ENCODE measurements around the gene RAPGEF5. TPM values are rescaled to one million over a fixed set of nuclear protein-coding genes. Genes with fewer than 3 reads are reported as not detected.
A peak's percentile ranks its signal among the peaks of the same experiment; 100 is the strongest.
"Not testable (repeated sequence)": the region's sequence is repeated elsewhere in the genome, so short reads cannot be mapped to it uniquely, and the experiment has no call there.

Gene RAPGEF5
- total RNA-seq, 1 experiment from 2014 or later, result 9.3 TPM

GRCh38 chr7:22123139-22123538 is 233.8 kb downstream of the RAPGEF5 start:
- no peak for DNase-seq (ENCODE audit: low spot score)

- DNase-seq (ENCODE audit: low spot score), result no peak
Measured at GRCh38 chr7:22121702-22122474, 235.1 kb downstream of the RAPGEF5 start.

GRCh38 chr7:22120391-22121053 is 236.4 kb downstream of the RAPGEF5 start:
- DNase-seq (ENCODE audit: low spot score), result no peak

GRCh38 chr7:22117222-22117621 is 239.7 kb downstream of the RAPGEF5 start:
- no peak for DNase-seq (ENCODE audit: low spot score)

- no peak for DNase-seq (ENCODE audit: low spot score)
Measured at GRCh38 chr7:22116451-22117030, 240.4 kb downstream of the RAPGEF5 start.

- no peak for DNase-seq (ENCODE audit: low spot score)
Measured at GRCh38 chr7:22115689-22116088, 241.3 kb downstream of the RAPGEF5 start.

GRCh38 chr7:22114440-22114981 is 242.4 kb downstream of the RAPGEF5 start:
- DNase-seq (ENCODE audit: low spot score), result no peak

- DNase-seq (ENCODE audit: low spot score), result no peak
Measured at GRCh38 chr7:22113041-22113440, 243.9 kb downstream of the RAPGEF5 start.

GRCh38 chr7:22111661-22112060 is 245.3 kb downstream of the RAPGEF5 start:
- DNase-seq (ENCODE audit: low spot score), result no peak

GRCh38 chr7:22110881-22111280 is 246.1 kb downstream of the RAPGEF5 start:
- DNase-seq (ENCODE audit: low spot score), result no peak

- DNase-seq (ENCODE audit: low spot score), result peak; percentile 92
Measured at GRCh38 chr7:22110227-22110839, 246.6 kb downstream of the RAPGEF5 start.

- DNase-seq (ENCODE audit: low spot score), result peak; percentile 43
Measured at GRCh38 chr7:22109761-22110160, 247.2 kb downstream of the RAPGEF5 start.

- no peak for DNase-seq (ENCODE audit: low spot score)
Measured at GRCh38 chr7:22108151-22108845, 248.7 kb downstream of the RAPGEF5 start.

GRCh38 chr7:22105550-22105949 is 251.4 kb downstream of the RAPGEF5 start:
- DNase-seq (ENCODE audit: low spot score), result no peak

- peak; percentile 24 for DNase-seq (ENCODE audit: low spot score)
Measured at GRCh38 chr7:22094413-22095342, 262.3 kb downstream of the RAPGEF5 start.

- DNase-seq (ENCODE audit: low spot score), result no peak
Measured at GRCh38 chr7:22093936-22094335, 263.0 kb downstream of the RAPGEF5 start.

GRCh38 chr7:22093001-22093400 is 264.0 kb downstream of the RAPGEF5 start:
- DNase-seq (ENCODE audit: low spot score), result no peak

GRCh38 chr7:22090958-22091525 is 265.9 kb downstream of the RAPGEF5 start:
- DNase-seq (ENCODE audit: low spot score), result not testable (repeated sequence)

- DNase-seq (ENCODE audit: low spot score), result no peak
Measured at GRCh38 chr7:22090512-22090911, 266.4 kb downstream of the RAPGEF5 start.

- DNase-seq (ENCODE audit: low spot score), result no peak
Measured at GRCh38 chr7:22090107-22090506, 266.8 kb downstream of the RAPGEF5 start.

Measured in HT-29 (cell line).